HL-60 (cell line): ENCODE results near the gene PDZD8.

Experiments
- GABPA ChIP-seq: IDR thresholded peaks from 2 replicates; pipeline ENCODE4 v1.6.1; 2012; ENCODE audit warnings: low read depth
- POLR2AphosphoS5 ChIP-seq: IDR thresholded peaks from 2 replicates; pipeline ENCODE4 v1.6.1; 2012; ENCODE audit warnings: low read depth
- SPI1 ChIP-seq: IDR thresholded peaks from 2 replicates; pipeline ENCODE4 v1.6.1; 2012; ENCODE audit warnings: low read depth, mild to moderate bottlenecking, borderline replicate concordance
- TF ChIP-seq, protein P1 (sequence below): IDR thresholded peaks from one replicate; pipeline ENCODE4 v1.5.1; 2011; ENCODE audit warnings: low read length, control low read depth, inconsistent platforms; ENCODE audit not compliant: insufficient read depth
- TF ChIP-seq, protein P2 (sequence below): IDR thresholded peaks from 2 replicates; pipeline ENCODE4 v1.6.1; 2012; ENCODE audit warnings: low read depth; ENCODE audit not compliant: insufficient replicate concordance

DNA sequence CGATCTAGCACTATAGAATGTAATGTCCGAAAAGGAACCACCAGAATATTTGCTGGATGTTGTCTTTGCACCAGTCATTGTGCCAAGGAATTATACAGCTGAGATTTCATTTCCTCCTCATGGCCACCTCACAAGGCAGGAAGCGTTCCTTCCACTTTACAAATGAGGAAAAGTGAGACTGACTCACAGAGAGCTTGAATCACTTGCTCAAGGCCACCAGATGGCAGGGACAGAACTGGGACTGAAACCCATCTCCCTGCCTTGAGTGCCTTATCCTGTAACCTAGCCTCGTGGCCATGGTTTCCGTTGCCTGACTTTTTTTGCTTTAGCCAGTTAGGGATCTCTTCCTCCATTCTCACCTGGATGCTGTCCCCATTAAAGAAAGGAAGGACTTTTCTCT lies 44.7 kb upstream of the PDZD8 start:
- TF ChIP-seq, protein P1, sequence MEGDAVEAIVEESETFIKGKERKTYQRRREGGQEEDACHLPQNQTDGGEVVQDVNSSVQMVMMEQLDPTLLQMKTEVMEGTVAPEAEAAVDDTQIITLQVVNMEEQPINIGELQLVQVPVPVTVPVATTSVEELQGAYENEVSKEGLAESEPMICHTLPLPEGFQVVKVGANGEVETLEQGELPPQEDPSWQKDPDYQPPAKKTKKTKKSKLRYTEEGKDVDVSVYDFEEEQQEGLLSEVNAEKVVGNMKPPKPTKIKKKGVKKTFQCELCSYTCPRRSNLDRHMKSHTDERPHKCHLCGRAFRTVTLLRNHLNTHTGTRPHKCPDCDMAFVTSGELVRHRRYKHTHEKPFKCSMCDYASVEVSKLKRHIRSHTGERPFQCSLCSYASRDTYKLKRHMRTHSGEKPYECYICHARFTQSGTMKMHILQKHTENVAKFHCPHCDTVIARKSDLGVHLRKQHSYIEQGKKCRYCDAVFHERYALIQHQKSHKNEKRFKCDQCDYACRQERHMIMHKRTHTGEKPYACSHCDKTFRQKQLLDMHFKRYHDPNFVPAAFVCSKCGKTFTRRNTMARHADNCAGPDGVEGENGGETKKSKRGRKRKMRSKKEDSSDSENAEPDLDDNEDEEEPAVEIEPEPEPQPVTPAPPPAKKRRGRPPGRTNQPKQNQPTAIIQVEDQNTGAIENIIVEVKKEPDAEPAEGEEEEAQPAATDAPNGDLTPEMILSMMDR, result no peak
- no peak for TF ChIP-seq GABPA
- TF ChIP-seq POLR2AphosphoS5, result no peak
- TF ChIP-seq, protein P2, sequence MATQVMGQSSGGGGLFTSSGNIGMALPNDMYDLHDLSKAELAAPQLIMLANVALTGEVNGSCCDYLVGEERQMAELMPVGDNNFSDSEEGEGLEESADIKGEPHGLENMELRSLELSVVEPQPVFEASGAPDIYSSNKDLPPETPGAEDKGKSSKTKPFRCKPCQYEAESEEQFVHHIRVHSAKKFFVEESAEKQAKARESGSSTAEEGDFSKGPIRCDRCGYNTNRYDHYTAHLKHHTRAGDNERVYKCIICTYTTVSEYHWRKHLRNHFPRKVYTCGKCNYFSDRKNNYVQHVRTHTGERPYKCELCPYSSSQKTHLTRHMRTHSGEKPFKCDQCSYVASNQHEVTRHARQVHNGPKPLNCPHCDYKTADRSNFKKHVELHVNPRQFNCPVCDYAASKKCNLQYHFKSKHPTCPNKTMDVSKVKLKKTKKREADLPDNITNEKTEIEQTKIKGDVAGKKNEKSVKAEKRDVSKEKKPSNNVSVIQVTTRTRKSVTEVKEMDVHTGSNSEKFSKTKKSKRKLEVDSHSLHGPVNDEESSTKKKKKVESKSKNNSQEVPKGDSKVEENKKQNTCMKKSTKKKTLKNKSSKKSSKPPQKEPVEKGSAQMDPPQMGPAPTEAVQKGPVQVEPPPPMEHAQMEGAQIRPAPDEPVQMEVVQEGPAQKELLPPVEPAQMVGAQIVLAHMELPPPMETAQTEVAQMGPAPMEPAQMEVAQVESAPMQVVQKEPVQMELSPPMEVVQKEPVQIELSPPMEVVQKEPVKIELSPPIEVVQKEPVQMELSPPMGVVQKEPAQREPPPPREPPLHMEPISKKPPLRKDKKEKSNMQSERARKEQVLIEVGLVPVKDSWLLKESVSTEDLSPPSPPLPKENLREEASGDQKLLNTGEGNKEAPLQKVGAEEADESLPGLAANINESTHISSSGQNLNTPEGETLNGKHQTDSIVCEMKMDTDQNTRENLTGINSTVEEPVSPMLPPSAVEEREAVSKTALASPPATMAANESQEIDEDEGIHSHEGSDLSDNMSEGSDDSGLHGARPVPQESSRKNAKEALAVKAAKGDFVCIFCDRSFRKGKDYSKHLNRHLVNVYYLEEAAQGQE, result no peak
- TF ChIP-seq SPI1, result no peak
